ENCODE data around the gene TK2.

TK2 gene

GRCh38 chr16:66478733-66479511 is 71.0 kb downstream of the TK2 start:
- no peak overlapping the region for H3K4me3 ChIP-seq (ENCODE audit: low read depth, low read length)
- peak; percentile 93 for TF ChIP-seq CTCF (IDR thresholded peaks at IDR 0.05; ENCODE audit: borderline replicate concordance, insufficient read depth, low read depth, low read length)

- no peak for TF ChIP-seq CTCF (IDR thresholded peaks at IDR 0.05; ENCODE audit: borderline replicate concordance, insufficient read depth, low read depth, low read length)
- H3K4me3 ChIP-seq (ENCODE audit: low read depth, low read length): no peak overlapping the region
These were observed 72.8 kb downstream of the TK2 start for GRCh38 chr16:66477028-66477515.

GRCh38 chr16:66476328-66477027 is 73.4 kb downstream of the TK2 start:
- no peak overlapping the region for H3K4me3 ChIP-seq (ENCODE audit: low read depth, low read length)
- TF ChIP-seq CTCF (IDR thresholded peaks at IDR 0.05; ENCODE audit: borderline replicate concordance, insufficient read depth, low read depth, low read length): no peak

GRCh38 chr16:66475232-66475631 is 74.7 kb downstream of the TK2 start:
- TF ChIP-seq CTCF (IDR thresholded peaks at IDR 0.05; ENCODE audit: borderline replicate concordance, insufficient read depth, low read depth, low read length): no peak

GRCh38 chr16:66474750-66475199 is 75.1 kb downstream of the TK2 start:
- no peak for TF ChIP-seq CTCF (IDR thresholded peaks at IDR 0.05; ENCODE audit: borderline replicate concordance, insufficient read depth, low read depth, low read length)
- no peak overlapping the region for H3K4me3 ChIP-seq (ENCODE audit: low read depth, low read length)

More at GRCh38 chr16:66475232-66475631, 74.7 kb downstream of the TK2 start:
- no peak overlapping the region for H3K4me3 ChIP-seq (ENCODE audit: low read depth, low read length)

GRCh38 chr16:66473654-66474519 is 76.0 kb downstream of the TK2 start:
- H3K4me3 ChIP-seq (ENCODE audit: low read depth, low read length): no peak overlapping the region
- TF ChIP-seq CTCF (IDR thresholded peaks at IDR 0.05; ENCODE audit: borderline replicate concordance, insufficient read depth, low read depth, low read length): no peak

Measured in GM12875 (cell line).